NCI-H2171 (cell line): ENCODE measurements around the gene CACNG3.
"Not testable (repeated sequence)": the region's sequence is repeated elsewhere in the genome, so short reads cannot be mapped to it uniquely, and the experiment has no call there.

Experiments
- DNase-seq: peaks from one replicate; lab custom pipeline; 2025; lab: John Stamatoyannopoulos, UW

The CACNG3 gene

DNA sequence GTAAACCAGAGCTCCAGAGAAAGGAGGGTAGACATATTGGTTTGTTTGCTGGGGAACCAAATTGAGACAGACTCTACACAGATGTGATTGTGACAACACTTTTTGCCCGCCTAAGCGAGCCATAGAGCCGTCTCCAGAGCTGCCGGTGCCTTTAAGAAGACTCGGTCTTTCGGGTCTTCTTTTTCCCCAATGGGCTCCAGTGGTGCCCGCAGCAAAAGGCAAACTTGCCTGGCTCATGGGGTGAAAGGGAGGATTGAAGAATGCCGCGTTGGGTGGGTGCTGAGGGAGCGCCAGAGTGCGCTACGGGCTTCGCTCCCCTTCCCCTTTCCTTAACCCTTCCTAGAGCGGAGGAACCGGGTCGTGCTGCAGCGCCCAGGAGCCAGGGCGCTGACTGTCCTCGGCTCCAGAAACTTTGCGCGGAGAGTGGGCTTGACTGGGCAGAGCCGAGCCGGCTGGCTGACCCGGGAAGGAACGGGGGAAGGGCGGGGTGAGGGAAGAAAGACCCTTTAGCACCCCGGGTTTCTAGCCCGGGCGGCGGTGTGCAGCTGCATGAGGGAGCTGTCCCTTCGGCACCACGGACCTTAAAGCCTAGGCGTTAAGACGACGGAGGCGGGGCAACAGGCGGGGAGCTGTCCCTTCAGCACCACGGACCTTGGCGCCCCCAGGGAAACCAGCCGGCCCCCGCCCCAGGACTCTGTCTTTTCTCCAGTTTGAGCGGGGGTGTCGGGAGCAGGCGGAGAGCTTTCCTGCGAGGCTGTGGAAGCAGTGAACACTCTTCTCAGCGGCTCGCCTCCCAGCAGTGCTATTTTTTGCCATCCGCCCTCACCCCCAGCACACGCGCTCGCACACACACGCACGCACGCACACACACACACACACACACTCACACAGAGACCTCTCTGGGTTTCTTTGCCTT lies at the start of gene CACNG3:
TSS of gene CACNG3 (plus strand) at position 880 of the 916 bp plus-strand sequence. CDS start 420 bp downstream, outside the sequence.
- DNase-seq: no peak

DNA sequence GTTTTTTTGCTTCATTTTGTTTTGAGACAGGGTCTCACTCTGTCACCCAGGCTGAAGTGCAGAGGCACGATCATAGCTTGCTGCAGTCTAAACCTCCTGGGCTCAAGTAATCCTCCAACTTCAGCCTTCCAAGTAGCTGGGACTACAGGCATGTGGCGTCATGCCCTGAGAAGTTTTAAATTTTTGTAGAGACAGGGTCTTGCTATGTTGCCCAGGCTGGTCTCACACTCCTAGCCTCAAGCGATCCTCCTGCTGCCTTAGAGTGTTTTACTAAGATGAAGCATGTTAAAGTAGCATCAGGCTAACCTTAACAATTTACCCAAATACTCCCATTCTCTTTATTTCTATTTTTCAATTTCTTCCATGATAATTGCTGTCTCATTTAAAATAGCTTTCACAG lies 49.2 kb upstream of the CACNG3 start:
- DNase-seq: no peak

GRCh38 chr16:24208710-24209109 lies 47.4 kb upstream of the CACNG3 start:
- no peak for DNase-seq

- DNase-seq: no peak
These were observed 41.1 kb upstream of the CACNG3 start for GRCh38 chr16:24214992-24215391.

DNA sequence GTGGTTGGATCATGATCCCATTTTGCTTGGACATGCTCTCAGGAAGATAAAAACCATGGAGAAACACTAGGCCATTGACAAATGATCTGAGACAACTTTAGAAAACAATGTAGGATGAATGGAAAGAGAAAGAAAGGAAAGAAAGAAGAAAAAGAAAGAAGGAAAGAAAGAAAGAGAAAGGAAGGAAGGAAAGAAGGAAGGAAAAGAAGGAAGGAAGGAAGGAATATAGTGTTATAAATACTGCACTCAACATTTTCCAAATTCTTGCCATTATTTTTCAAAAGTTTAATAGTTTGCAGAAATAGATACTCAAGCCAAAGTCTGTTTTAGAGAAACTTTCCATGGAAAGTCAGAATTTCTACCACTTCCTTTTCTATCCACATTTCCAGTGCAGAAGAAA lies 39.2 kb upstream of the CACNG3 start:
- DNase-seq: no peak

DNA sequence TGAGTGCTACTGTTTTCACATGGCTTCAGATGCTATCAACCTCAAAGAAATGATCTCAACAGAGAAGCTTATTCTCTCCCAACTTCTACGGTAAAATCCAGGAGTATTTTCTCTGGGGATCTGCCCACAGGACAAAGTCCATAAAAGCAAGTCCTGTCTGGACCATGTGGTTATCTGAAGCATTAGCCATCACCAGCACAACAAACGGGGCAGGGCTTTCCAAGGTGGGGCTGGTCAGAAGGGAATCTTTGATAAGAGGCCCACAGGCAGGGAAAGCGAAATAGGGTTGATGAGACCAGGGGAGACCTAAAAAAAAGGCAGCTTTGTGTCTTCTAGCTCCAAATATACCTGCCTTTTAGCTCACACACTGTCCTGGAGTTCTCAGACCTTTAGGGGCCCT lies 38.7 kb upstream of the CACNG3 start:
- DNase-seq: no peak

- DNase-seq: no peak
These were observed 37.8 kb upstream of the CACNG3 start for GRCh38 chr16:24218299-24218698.

DNA sequence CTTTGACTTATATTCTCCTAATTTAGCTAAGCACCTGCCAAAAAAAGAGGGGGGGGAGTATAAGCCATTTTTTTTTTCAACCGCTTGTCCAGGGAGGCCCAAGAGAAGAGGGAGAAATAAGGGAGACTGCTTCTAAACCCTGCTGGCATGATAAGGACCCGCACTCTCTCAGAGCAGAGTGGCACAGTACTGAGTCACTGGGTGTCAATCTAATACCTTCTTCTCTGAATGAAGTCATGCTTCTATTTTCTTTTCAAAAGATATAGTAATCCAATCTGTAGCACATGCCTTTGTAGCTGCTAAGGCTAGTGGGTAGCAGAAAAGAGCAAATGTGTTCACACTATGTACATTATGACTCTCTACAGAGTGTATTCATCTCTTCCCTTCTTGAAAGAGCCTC lies 34.9 kb upstream of the CACNG3 start:
- no peak for DNase-seq

DNA sequence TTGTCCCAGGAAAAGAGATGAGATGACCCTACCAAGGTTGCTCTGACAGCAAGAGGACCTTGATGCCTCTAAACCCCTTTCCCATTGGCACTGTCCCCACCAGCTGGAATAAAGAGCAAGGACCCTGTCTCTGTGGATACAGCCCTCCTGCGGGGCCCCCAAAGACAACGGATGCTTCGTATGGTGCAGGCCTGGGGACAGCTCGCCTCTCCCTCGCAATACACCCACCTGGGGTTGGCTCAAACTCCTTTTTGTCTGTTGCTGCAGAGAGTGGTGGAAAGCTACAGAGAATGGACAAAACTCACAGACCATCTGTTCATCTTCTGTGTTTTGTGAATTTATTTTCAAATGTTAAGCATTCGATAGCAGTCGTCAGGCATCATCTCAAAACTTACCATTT lies 27.6 kb upstream of the CACNG3 start:
- DNase-seq: no peak

- DNase-seq: no peak
These were observed 23.2 kb upstream of the CACNG3 start for GRCh38 chr16:24232936-24233335.

- DNase-seq: no peak
These were observed 21.4 kb upstream of the CACNG3 start for GRCh38 chr16:24234737-24235136.

DNA sequence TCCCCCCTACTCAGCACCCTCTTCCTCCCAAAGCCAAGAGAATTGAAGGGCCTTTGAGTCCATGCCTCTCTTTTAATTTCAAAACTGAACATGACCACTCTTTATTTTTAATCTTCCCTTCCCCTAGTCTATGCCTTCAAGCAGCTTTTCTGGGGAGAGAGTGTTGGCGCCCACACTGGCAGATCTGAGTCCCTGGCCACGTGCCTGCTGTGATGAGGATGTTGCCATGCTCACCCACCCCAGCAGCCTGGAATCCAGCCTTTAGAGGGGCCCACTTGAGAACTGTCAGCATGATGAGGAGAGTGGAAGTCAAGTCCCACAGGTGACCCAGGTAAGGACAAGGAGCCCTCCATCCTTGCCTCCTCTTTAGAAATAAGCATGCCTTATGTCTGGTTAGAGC lies 20.3 kb upstream of the CACNG3 start:
- no peak for DNase-seq

- DNase-seq: not testable (repeated sequence)
These were observed 17.3 kb upstream of the CACNG3 start for GRCh38 chr16:24238846-24239245.

DNA sequence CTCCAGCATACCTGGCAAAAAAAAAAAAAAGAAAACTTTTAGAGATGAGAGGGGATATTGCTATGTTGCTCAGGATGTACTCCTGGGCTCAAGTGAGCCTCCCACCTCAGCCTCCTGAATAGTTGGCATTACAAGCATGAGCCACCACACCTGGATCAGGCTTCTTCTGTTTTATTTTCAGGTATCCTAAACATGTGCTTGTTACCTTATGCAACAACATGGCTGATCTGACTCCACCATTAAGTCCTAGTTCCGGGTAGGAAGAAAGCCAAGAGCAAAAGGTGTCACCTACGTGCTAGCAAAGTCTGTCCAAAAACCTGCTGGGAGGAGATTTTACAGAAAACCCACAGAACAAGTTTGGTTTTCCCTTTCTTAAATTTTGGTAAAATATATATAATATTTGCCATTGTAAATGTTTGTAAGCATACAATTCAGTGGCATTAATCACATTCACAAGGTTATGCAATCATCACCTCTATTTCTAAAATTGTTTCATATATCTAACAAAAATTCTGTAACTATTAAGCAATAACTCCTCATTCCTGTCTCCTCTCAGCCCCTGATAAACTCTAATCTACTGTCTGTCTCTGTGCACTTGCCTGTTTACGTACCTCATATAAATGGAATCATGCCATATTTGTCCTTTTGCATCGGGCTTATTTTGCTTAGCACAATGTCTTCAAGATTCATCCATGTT lies 9.1 kb upstream of the CACNG3 start:
- DNase-seq: no peak

GRCh38 chr16:24253192-24253591 lies 2.9 kb upstream of the CACNG3 start:
- DNase-seq: no peak

DNA sequence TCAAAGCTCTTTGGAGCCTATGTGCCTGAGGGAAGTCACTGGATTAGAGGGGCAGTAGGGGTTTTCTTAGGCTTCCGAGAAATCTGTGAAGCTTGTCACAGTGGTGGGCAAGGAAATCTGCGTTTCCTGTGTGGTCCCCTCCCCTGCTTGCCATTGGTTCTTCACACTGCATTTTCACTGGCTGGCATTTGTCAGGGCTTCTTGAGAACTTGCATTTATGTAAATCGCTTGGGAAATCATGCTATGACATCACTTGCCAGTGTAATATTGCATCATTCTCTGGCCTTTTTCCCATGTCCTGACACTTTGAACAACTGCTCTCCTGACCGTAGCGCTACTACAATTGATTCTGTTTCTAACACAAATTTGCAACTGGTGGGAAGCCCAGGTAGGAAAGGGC lies 1.8 kb downstream of the CACNG3 start:
- no peak for DNase-seq

GRCh38 chr16:24258791-24259190 lies 2.7 kb downstream of the CACNG3 start:
- DNase-seq: no peak

GRCh38 chr16:24262816-24263215 lies 6.7 kb downstream of the CACNG3 start:
- no peak for DNase-seq

GRCh38 chr16:24270721-24271442 lies 14.7 kb downstream of the CACNG3 start:
- no peak for DNase-seq

DNA sequence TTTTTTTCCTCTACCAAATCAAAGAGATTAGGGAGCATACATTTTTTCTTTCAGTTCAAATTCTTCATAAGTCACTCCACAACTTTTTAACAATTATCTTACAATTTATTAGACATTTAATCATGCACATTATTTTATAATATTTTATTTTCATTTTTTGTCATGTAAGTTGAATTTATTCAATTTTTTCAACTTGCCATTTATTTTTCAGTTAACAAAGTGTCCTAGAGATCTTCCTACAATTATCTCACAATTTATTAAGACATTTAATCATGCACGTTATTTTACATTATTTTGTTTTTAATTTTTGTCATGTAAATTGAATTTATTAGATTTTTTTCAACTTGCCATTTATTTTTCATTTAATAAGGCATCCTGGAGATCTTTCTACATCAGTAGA lies 16.2 kb downstream of the CACNG3 start:
- no peak for DNase-seq

GRCh38 chr16:24273508-24274182 lies 17.5 kb downstream of the CACNG3 start:
- no peak for DNase-seq

DNA sequence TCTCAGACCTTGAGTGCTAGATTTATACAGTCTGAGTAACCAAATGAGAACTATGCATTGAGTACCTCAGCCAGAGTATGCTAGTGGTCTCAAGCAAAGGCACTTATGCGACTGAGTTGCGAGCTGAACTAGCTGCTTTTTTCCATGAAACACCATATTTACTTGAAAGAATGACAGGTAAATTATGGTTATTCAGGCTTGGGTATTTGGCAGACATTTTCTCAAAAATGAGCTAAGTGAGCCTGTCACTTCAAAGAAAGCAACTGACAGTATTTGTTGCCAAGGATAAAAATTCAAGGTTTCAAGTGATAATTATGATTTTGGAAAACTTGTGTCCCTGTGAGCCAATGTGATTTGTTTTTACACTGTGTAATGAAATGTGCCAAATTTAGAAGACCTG lies 19.3 kb downstream of the CACNG3 start:
- DNase-seq: no peak
